ENCODE measurements around the gene PRKCH.

- TF ChIP-seq CTCF (IDR thresholded peaks at IDR 0.05; ENCODE audit: poor library complexity) (no peak), EZH2 (IDR thresholded peaks at IDR 0.05; ENCODE audit: borderline replicate concordance) (no peak), EZH2phosphoT487 (IDR thresholded peaks at IDR 0.05; ENCODE audit: low read depth, severe bottlenecking, unreplicated experiment) (no peak)
Measured at GRCh38 chr14:61428261-61428660, 106.9 kb downstream of the PRKCH start.

Data from hepatocyte (in vitro differentiated cells).